ENCODE measurements around the gene FHL2.

FHL2 gene

DNA sequence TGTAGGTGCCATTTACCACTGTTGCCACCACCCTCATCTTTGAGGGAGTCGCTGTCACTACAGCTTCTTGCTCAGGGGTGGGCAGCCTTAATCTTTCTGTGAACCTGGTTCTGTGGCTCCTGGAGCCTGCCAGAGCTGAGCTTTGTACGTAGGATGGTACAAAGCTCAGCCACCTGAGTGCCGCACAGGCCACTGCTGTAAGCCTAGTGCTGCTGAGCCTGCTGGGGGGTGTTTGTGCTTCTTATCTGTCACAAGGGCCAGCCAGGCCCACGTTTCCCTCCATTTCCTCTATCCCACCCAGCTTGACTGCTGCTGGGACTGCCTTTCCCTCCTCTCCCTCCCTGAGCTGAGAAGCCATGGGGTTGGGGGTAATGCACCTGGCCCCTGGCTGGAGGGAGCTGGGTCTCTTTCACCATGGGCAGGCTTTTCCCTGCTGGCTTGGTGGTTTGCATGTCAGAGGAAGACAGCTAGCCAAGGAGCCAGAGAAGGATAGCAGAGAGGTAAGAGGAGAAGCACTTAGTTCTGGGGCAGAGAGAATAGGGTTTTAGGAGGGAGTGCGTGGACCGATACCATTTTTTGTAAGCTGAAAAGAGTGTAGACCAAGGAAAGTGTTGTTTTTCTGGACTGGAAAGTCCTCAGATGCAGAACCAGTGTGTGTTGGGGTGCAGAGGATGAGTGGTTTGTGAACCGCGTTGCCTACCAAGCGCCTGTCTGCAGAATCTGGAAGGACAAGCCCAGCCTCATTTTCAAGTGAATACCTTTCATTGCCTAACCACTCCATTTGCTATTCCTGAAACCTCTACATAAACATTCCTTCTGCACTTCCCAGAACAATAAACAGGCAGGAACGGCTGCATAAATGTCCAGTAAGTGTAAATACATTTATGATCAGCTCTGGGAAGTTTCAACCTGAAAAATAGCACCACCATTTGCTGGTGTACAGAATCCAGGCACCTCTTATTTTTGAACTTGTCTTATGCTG lies 45.1 kb upstream of the FHL2 start:
- Histone ChIP-seq H3K4me1 (peaks cover 3% of the 10 kb centered on the region), H3K4me3 (ENCODE audit: low read depth, low read length) (no peak overlapping the region), H3K36me3 (no peaks in the 10 kb centered on the region), H3K27me3 (no peaks in the 10 kb centered on the region), H3K9me3 (no peaks in the 10 kb centered on the region)
- no peak for DNase-seq
- TF ChIP-seq, protein P1, sequence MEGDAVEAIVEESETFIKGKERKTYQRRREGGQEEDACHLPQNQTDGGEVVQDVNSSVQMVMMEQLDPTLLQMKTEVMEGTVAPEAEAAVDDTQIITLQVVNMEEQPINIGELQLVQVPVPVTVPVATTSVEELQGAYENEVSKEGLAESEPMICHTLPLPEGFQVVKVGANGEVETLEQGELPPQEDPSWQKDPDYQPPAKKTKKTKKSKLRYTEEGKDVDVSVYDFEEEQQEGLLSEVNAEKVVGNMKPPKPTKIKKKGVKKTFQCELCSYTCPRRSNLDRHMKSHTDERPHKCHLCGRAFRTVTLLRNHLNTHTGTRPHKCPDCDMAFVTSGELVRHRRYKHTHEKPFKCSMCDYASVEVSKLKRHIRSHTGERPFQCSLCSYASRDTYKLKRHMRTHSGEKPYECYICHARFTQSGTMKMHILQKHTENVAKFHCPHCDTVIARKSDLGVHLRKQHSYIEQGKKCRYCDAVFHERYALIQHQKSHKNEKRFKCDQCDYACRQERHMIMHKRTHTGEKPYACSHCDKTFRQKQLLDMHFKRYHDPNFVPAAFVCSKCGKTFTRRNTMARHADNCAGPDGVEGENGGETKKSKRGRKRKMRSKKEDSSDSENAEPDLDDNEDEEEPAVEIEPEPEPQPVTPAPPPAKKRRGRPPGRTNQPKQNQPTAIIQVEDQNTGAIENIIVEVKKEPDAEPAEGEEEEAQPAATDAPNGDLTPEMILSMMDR (IDR thresholded peaks at IDR 0.05; ENCODE audit: low read depth, low read length) = no peak

DNA sequence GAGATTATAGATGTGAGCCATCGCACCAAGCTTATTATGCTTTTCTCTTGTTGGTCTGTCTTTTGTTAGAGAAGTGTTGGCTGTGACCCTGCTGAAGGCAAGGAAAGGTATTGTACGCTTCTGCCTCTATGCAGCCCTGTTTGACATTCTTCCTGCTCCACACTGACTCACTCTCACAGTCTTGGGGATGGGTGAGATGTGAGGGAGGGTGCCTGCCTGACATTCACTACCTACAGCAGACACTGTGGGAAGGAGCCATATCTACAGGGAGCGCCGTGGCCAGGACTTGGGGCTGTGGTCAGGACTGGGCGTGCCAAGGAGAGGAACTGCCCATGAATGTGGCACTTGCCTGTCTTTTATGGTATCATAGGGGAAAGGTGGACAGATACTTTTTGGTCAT lies 43.9 kb upstream of the FHL2 start:
- Histone ChIP-seq H3K27me3 (no peaks in the 10 kb centered on the region), H3K9me3 (no peaks in the 10 kb centered on the region), H3K4me3 (ENCODE audit: low read depth, low read length) (no peak overlapping the region), H3K36me3 (no peaks in the 10 kb centered on the region), H3K4me1 (peaks cover 6% of the 10 kb centered on the region)
- TF ChIP-seq, protein P1 (IDR thresholded peaks at IDR 0.05; ENCODE audit: low read depth, low read length) = no peak
- no peak for DNase-seq

DNA sequence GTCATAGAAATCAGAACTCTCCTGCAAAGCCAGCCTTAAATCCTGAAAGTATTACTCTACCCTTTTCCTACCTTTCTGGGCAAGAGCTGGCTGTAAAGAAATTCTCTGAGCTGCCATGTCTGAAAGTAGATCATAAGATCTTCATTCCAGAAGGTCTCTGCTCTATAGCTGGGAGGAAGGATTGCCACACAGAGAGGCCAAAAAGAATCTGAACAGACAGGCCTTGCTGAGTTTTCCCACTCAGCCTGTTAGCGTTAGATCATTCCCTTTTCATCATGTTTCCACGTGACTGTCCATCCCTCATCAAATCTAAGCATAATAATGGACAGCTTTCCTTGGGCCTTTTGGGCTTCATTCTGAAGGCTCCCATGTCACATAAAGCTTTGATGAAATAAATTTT lies 43.2 kb upstream of the FHL2 start:
- Histone ChIP-seq H3K9me3 (no peaks in the 10 kb centered on the region), H3K36me3 (no peaks in the 10 kb centered on the region), H3K4me1 (peaks cover 6% of the 10 kb centered on the region), H3K4me3 (ENCODE audit: low read depth, low read length) (no peak overlapping the region), H3K27me3 (no peaks in the 10 kb centered on the region)
- TF ChIP-seq, protein P1 (IDR thresholded peaks at IDR 0.05; ENCODE audit: low read depth, low read length) = no peak
- DNase-seq = no peak

GRCh38 chr2:105439141-105439540 lies 40.3 kb upstream of the FHL2 start:
- no peaks in the 10 kb centered on the region for H3K9me3 ChIP-seq
- DNase-seq = no peak
- H3K27me3 ChIP-seq = no peaks in the 10 kb centered on the region
- no peak overlapping the region for H3K4me3 ChIP-seq (ENCODE audit: low read depth, low read length)
- TF ChIP-seq, protein P1 (IDR thresholded peaks at IDR 0.05; ENCODE audit: low read depth, low read length) = no peak
- peaks cover 6% of the 10 kb centered on the region for H3K4me1 ChIP-seq
- H3K36me3 ChIP-seq = no peaks in the 10 kb centered on the region

GRCh38 chr2:105438104-105438929 lies 39.5 kb upstream of the FHL2 start:
- Histone ChIP-seq H3K4me1 (peaks cover 6% of the 10 kb centered on the region), H3K36me3 (no peaks in the 10 kb centered on the region), H3K9me3 (no peaks in the 10 kb centered on the region), H3K4me3 (ENCODE audit: low read depth, low read length) (peak overlapping the region; percentile 44), H3K27me3 (no peaks in the 10 kb centered on the region)
- TF ChIP-seq, protein P1 (IDR thresholded peaks at IDR 0.05; ENCODE audit: low read depth, low read length) = no peak
- peak; percentile 85 for DNase-seq

All from BE2C (cell line).